HCT116 (cell line): ENCODE results near the gene MYADM. TPM values are rescaled to one million over a fixed set of nuclear protein-coding genes. Genes with fewer than 3 reads are reported as not detected.

Experiments used
- ATAC-seq: fragments of 200-7000 bp; cut with Tn5 transposase; 2 replicates; pipeline ENCODE4 v1.9.1; 2020; ENCODE audit warnings: mild to moderate bottlenecking, moderate library complexity
- BruUV-seq: library from RNA; stranded (reverse); fragments of 400-500 nt; replicated peaks from 2 replicates; lab custom pipeline; 2021; lab: Mats Ljungman, UMichigan
- CTCF ChIA-PET: fragments of 300-600 bp; sonication (Branson Sonifier 250); formaldehyde crosslinking; loops from one replicate; lab custom pipeline; 2021; ENCODE audit warnings: antibody characterized with exemption; lab: Charles Lee
- POLR2A ChIA-PET: fragments of 300-600, 350-600 bp; sonication (Branson Sonifier 250); formaldehyde crosslinking; loops from one replicate; lab custom pipeline; 2021; ENCODE audit warnings: antibody characterized with exemption; lab: Charles Lee
- RAD21 ChIA-PET, 2 experiments: fragments of 300-600 bp; sonication (Branson Sonifier 250); formaldehyde crosslinking; loops; one replicate each; lab custom pipeline; 2023; ENCODE audit warnings: low total read pairs in 2 of 2; ENCODE audit not compliant: uncharacterized antibody in 2 of 2, unreplicated experiment in 2 of 2, low non-redundant PET in 1 of 2; lab: Charles Lee
- DNase-seq: peaks from one replicate; pipeline ENCODE4 v3.0.0-alpha.2; 2010; ENCODE audit warnings: low read depth, low spot score
- H2AFZ ChIP-seq: fragments of 200-600 bp; shearing (Covaris generic), sonication (generic); 2 replicates; pipeline ENCODE4 v1.6.1; 2017; ENCODE audit warnings: low read depth, mixed run types, mixed read lengths, antibody characterized with exemption, low read length; ENCODE audit not compliant: poor library complexity, severe bottlenecking
- H3K27ac ChIP-seq: 2 replicates; pipeline ENCODE4 v1.5.1; 2012; ENCODE audit warnings: low read depth, low read length
- H3K27me3 ChIP-seq: fragments of 200-600 bp; sonication (generic); 2 replicates; pipeline ENCODE4 v1.6.1; 2016; ENCODE audit warnings: mixed run types, low read length, mixed read lengths; ENCODE audit not compliant: insufficient read depth
- H3K36me3 ChIP-seq, 2 experiments: fragments of 200-500 bp in 1 of 2; fragments of 200-600 bp in 1 of 2; sonication (Bioruptor generic) in 1 of 2; sonication (generic) in 1 of 2; 2 replicates each; pipeline versions ENCODE4 v1.5.1 to v1.6.1; 2014 to 2016; ENCODE audit warnings: low read length in 2 of 2, inconsistent platforms in 1 of 2, mixed read lengths in 1 of 2, mixed run types in 1 of 2; ENCODE audit not compliant: insufficient read depth in 2 of 2, control insufficient read depth in 1 of 2
- H3K4me1 ChIP-seq, 2 experiments: fragments of 200-600 bp in 1 of 2; sonication (generic) in 1 of 2; 2 replicates each; pipeline versions ENCODE4 v1.5.1 to v1.6.1; 2012 to 2017; ENCODE audit warnings: low read length in 2 of 2, inconsistent platforms in 1 of 2, mild to moderate bottlenecking in 1 of 2, mixed read lengths in 1 of 2, mixed run types in 1 of 2, moderate library complexity in 1 of 2; ENCODE audit not compliant: insufficient read depth in 2 of 2, control insufficient read depth in 1 of 2
- H3K4me2 ChIP-seq: fragments of 200-600 bp; sonication (generic); 2 replicates; pipeline ENCODE4 v1.6.1; 2017; ENCODE audit warnings: mixed run types, low read length, mixed read lengths
- H3K4me3 ChIP-seq, 2 experiments: fragments of 200-600 bp in 1 of 2; sonication (generic) in 1 of 2; replicated peaks in 1 of 2; 2 replicates each; pipeline ENCODE4 v1.5.1; 2011 to 2016; ENCODE audit warnings: low read length in 2 of 2, control low read depth in 1 of 2, low read depth in 1 of 2, mild to moderate bottlenecking in 1 of 2, mixed read lengths in 1 of 2, mixed run types in 1 of 2
- H3K79me2 ChIP-seq: fragments of 200-600 bp; sonication (generic); 2 replicates; pipeline ENCODE4 v1.6.1; 2017; ENCODE audit warnings: mild to moderate bottlenecking, mixed run types, low read length, moderate library complexity, mixed read lengths; ENCODE audit not compliant: insufficient read depth
- H3K9ac ChIP-seq: fragments of 200-600 bp; sonication (generic); 2 replicates; pipeline ENCODE4 v1.6.1; 2016; ENCODE audit warnings: low read length, mixed read lengths
- H3K9me2 ChIP-seq: fragments of 200-600 bp; sonication (generic), shearing (Covaris generic); 2 replicates; pipeline ENCODE4 v1.6.1; 2017; ENCODE audit warnings: mixed run types, mild to moderate bottlenecking, moderate library complexity; ENCODE audit not compliant: insufficient read depth
- H3K9me3 ChIP-seq, 2 experiments: fragments of 200-500 bp in 1 of 2; fragments of 200-600 bp in 1 of 2; sonication (Bioruptor generic) in 1 of 2; sonication (generic) in 1 of 2; 2 replicates each; pipeline ENCODE4 v1.6.1; 2014 to 2017; ENCODE audit warnings: low read length in 2 of 2, mixed read lengths in 2 of 2, inconsistent platforms in 1 of 2, low read depth in 1 of 2, mild to moderate bottlenecking in 1 of 2, mixed run types in 1 of 2, moderate library complexity in 1 of 2; ENCODE audit not compliant: control insufficient read depth in 1 of 2, insufficient read depth in 1 of 2
- H4K20me1 ChIP-seq: fragments of 200-600 bp; sonication (generic), shearing (Covaris generic); 2 replicates; pipeline ENCODE4 v1.6.1; 2017; ENCODE audit warnings: mixed run types, mild to moderate bottlenecking, moderate library complexity; ENCODE audit not compliant: insufficient read depth
- CBX3 ChIP-seq: IDR thresholded peaks from 2 replicates; pipeline ENCODE4 v1.6.1; 2012; ENCODE audit warnings: low read depth
- EZH2phosphoT487 ChIP-seq: fragments of 200-600 bp; IDR thresholded peaks from 2 replicates; pipeline ENCODE4 v1.6.1; 2018; ENCODE audit warnings: antibody characterized with exemption, borderline replicate concordance
- POLR2AphosphoS5 ChIP-seq: IDR thresholded peaks from 2 replicates; pipeline ENCODE4 v1.6.1; 2011; ENCODE audit warnings: mild to moderate bottlenecking, low read depth, low read length, moderate library complexity
- TCF7L2 ChIP-seq: IDR thresholded peaks from 2 replicates; pipeline ENCODE4 v1.7.0; 2011; ENCODE audit warnings: borderline replicate concordance, inconsistent platforms; ENCODE audit not compliant: insufficient read depth, insufficient read length; ENCODE audit errors: extremely low read depth
- YY1 ChIP-seq: IDR thresholded peaks from 2 replicates; pipeline ENCODE4 v1.6.1; 2011; ENCODE audit warnings: low read length, low read depth, moderate library complexity, mild to moderate bottlenecking; ENCODE audit not compliant: insufficient replicate concordance; ENCODE audit errors: extremely low read depth
- ZNF274 ChIP-seq: fragments of 200-500 bp; sonication (Bioruptor generic); IDR thresholded peaks from 2 replicates; pipeline ENCODE4 v1.6.1; 2014; ENCODE audit warnings: mild to moderate bottlenecking, low read depth, low read length, inconsistent platforms
- intact Hi-C: fragments of 100-400 bp; cut with micrococcal nuclease; formaldehyde crosslinking; loops from 2 replicates; pipeline ENCODE4 v1.10.0; 2022
- total RNA-seq: library from RNA; stranded (reverse); gene quantifications from one replicate; pipeline ENCODE4 v1.2.1, GENCODE V29; 2021; ENCODE audit not compliant: unreplicated experiment
- TF ChIP-seq, protein P1 (sequence below): IDR thresholded peaks from 2 replicates; pipeline ENCODE4 v1.6.1; 2012
- TF ChIP-seq, protein P2 (sequence below): IDR thresholded peaks from 2 replicates; pipeline ENCODE4 v1.6.1; 2011; ENCODE audit warnings: mild to moderate bottlenecking, low read length, moderate library complexity; ENCODE audit not compliant: insufficient replicate concordance; ENCODE audit errors: extremely low read depth

MYADM gene
- total RNA-seq, 1 experiment from 2014 or later: 79.6 TPM

DNA sequence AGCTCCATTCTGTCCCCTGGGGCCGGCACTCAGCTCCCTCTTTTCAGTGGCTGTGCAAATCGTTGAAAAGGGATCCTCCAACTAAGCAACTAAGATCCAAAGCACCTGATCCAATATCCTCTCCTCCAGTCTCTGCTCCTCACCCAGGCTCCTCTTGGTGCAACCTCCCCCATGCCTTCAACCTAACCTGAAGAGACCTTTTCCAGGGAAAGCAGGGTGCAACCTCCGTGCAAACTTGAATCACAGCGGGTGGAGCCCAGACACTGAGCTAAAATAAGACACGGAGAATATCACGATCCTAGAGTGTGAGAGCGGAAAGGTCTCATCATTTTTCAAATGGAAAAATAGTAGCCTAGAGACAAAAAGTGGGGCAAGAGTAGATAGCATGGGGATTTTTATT lies 49.7 kb downstream of the MYADM start:
- H3K4me3 ChIP-seq: no peak overlapping the region

More for the DNA sequence above, 49.7 kb downstream of the MYADM start:
- no peaks in the 10 kb centered on the region for H3K79me2 ChIP-seq
- H3K4me1 ChIP-seq: no peaks in the 10 kb centered on the region
- no peaks in the 10 kb centered on the region for H3K9me3 ChIP-seq
- BruUV-seq: no TSS peak
- no peaks in the 10 kb centered on the region for H3K36me3 ChIP-seq
- no peak overlapping the region for H2AFZ ChIP-seq
- ChIA-PET CTCF (no interaction called here), RAD21 (no interaction called here), POLR2A (no interaction called here)
- H3K4me2 ChIP-seq: no peak overlapping the region
- no peaks in the 10 kb centered on the region for H3K27me3 ChIP-seq
- no peak for TF ChIP-seq YY1
- no peak for TF ChIP-seq EZH2phosphoT487
- TF ChIP-seq, protein P1, sequence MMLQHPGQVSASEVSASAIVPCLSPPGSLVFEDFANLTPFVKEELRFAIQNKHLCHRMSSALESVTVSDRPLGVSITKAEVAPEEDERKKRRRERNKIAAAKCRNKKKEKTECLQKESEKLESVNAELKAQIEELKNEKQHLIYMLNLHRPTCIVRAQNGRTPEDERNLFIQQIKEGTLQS: no peak
- TF ChIP-seq POLR2AphosphoS5: no peak
- TF ChIP-seq TCF7L2: no peak
- TF ChIP-seq ZNF274: no peak
- TF ChIP-seq CBX3: no peak
- TF ChIP-seq, protein P2, sequence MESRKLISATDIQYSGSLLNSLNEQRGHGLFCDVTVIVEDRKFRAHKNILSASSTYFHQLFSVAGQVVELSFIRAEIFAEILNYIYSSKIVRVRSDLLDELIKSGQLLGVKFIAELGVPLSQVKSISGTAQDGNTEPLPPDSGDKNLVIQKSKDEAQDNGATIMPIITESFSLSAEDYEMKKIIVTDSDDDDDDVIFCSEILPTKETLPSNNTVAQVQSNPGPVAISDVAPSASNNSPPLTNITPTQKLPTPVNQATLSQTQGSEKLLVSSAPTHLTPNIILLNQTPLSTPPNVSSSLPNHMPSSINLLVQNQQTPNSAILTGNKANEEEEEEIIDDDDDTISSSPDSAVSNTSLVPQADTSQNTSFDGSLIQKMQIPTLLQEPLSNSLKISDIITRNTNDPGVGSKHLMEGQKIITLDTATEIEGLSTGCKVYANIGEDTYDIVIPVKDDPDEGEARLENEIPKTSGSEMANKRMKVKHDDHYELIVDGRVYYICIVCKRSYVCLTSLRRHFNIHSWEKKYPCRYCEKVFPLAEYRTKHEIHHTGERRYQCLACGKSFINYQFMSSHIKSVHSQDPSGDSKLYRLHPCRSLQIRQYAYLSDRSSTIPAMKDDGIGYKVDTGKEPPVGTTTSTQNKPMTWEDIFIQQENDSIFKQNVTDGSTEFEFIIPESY: no peak
- no peak overlapping the region for H3K27ac ChIP-seq
- no peak overlapping the region for H3K9ac ChIP-seq
- no peaks in the 10 kb centered on the region for H3K9me2 ChIP-seq
- no peak for DNase-seq
- no peaks in the 10 kb centered on the region for H4K20me1 ChIP-seq
- no peak for ATAC-seq
- intact Hi-C loops: no loop called here

Other genes starting within 250 kb of the MYADM start
- not detected for gene DPRX, start 235.9 kb upstream of the MYADM start, total RNA-seq
- 0.25 TPM for gene NLRP12, start 43.6 kb upstream of the MYADM start, total RNA-seq
- gene PRKCG, start 14.3 kb downstream of the MYADM start, total RNA-seq: 2.8 TPM
- gene CACNG7, start 41.4 kb downstream of the MYADM start, total RNA-seq: not detected
- 0.93 TPM for gene CACNG8, start 95.1 kb downstream of the MYADM start, total RNA-seq
- gene CACNG6, start 123.8 kb downstream of the MYADM start, total RNA-seq: 0.15 TPM
- not detected for gene VSTM1, start 196.0 kb downstream of the MYADM start, total RNA-seq
- not detected for gene TARM1, start 213.5 kb downstream of the MYADM start, total RNA-seq
- gene OSCAR, start 232.9 kb downstream of the MYADM start, total RNA-seq: 0.59 TPM
- 149 TPM for gene NDUFA3, start 235.0 kb downstream of the MYADM start, total RNA-seq
- 7.1 TPM for gene TFPT, start 247.8 kb downstream of the MYADM start, total RNA-seq
- gene PRPF31, start 247.9 kb downstream of the MYADM start, total RNA-seq: 99.0 TPM